ENCODE results near the gene MON2.

- TF ChIP-seq POLR2A (IDR thresholded peaks at IDR 0.05) (no peak), CTCF (IDR thresholded peaks at IDR 0.05) (no peak)
Observed at GRCh38 chr12:62481843-62482540, 15.4 kb downstream of the MON2 start.
